ACC112 (cell line): ENCODE measurements around the gene TMSB4Y.

Experiments used
- H2AFZ ChIP-seq: fragments of 200-600 bp; sonication (generic); one replicate; pipeline ENCODE4 v1.6.0; 2017; ENCODE audit warnings: antibody characterized with exemption, low read length; ENCODE audit not compliant: unreplicated experiment
- H3K27ac ChIP-seq: fragments of 200-600 bp; sonication (generic); 2 replicates; pipeline ENCODE4 v1.5.1; 2014; ENCODE audit warnings: low read depth, mild to moderate bottlenecking, antibody characterized with exemption, low read length, moderate library complexity
- H3K27me3 ChIP-seq: fragments of 200-600 bp; sonication (generic); 2 replicates; pipeline ENCODE4 v1.6.1; 2014; ENCODE audit warnings: mild to moderate bottlenecking, antibody characterized with exemption, low read length, moderate library complexity, mixed read lengths; ENCODE audit not compliant: insufficient read depth
- H3K36me3 ChIP-seq: fragments of 200-600 bp; sonication (generic); 2 replicates; pipeline ENCODE4 v1.6.1; 2016; ENCODE audit warnings: mild to moderate bottlenecking, antibody characterized with exemption, low read length, moderate library complexity, mixed read lengths; ENCODE audit not compliant: insufficient read depth
- H3K4me1 ChIP-seq: fragments of 200-600 bp; sonication (generic); one replicate; pipeline ENCODE4 v1.6.1; 2016; ENCODE audit warnings: low read length, mixed read lengths; ENCODE audit not compliant: insufficient read depth, unreplicated experiment, control insufficient read depth
- H3K4me3 ChIP-seq: fragments of 200-600 bp; sonication (generic); 2 replicates; pipeline ENCODE4 v1.5.1; 2014; ENCODE audit warnings: mild to moderate bottlenecking, low read depth, low read length
- H3K79me2 ChIP-seq: fragments of 200-600 bp; sonication (generic); one replicate; pipeline ENCODE4 v1.6.0; 2016; ENCODE audit warnings: low read length; ENCODE audit not compliant: control insufficient read depth, unreplicated experiment, insufficient read depth

Gene TMSB4Y

DNA sequence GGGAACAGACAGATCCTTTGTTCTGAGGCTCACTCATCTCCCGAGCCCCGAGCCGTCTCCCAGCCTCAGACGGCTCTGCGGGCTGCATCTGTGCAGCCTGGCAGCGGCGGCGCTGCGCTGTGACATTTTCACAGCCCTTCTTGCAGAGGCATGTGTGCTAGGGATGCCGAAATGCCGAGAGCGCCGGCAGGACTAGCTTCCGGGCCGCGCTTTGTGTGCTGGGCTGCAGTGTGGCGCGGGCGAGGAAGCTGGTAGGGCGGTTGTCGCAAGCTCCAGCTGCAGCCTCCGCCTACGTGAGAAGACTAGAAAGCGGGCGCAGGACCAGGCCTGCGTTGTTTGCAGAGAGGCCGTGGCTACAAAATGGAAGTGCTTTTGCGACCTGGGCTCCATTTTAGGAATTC, at the start of gene TMSB4Y:
Gene TMSB4Y, plus strand, starts transcription at position 332 of the 401 bp plus-strand sequence.
- H3K36me3 ChIP-seq, result no peaks in the 10 kb centered on the region
- H3K27me3 ChIP-seq, result no peaks in the 10 kb centered on the region
- H3K27ac ChIP-seq, result peak within 1 kb of the TSS; percentile 84
- H3K4me3 ChIP-seq, result peak within 1 kb of the TSS; percentile 83
- H3K79me2 ChIP-seq, result no peaks in the 10 kb centered on the region
- no peaks in the 10 kb centered on the region for H3K4me1 ChIP-seq
- peak within 1 kb of the TSS; percentile 99 for H2AFZ ChIP-seq

DNA sequence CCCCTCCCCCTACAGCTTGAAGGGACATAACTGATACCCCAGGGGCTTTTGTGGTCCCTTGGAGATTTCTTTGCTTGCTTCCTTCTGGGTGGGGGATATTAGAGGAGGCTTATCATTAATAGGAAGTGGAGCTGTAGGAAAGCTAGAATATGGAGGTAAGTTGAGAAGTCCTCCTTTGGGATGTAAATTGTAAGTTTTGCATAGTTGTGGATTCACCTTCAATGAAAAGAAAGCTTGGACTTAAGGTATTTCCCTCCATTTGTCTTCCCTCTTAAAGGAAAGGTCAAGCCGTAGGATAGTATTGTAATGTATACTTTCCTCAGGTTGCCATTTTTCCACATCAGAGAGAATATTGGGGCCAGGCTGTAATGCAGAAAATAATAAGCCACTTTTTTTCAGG, 39.5 kb upstream of the TMSB4Y start:
- Histone ChIP-seq H2AFZ (no peak overlapping the region), H3K27ac (no peak overlapping the region), H3K79me2 (no peaks in the 10 kb centered on the region), H3K4me1 (no peaks in the 10 kb centered on the region), H3K36me3 (no peaks in the 10 kb centered on the region), H3K27me3 (no peaks in the 10 kb centered on the region), H3K4me3 (no peak overlapping the region)

DNA sequence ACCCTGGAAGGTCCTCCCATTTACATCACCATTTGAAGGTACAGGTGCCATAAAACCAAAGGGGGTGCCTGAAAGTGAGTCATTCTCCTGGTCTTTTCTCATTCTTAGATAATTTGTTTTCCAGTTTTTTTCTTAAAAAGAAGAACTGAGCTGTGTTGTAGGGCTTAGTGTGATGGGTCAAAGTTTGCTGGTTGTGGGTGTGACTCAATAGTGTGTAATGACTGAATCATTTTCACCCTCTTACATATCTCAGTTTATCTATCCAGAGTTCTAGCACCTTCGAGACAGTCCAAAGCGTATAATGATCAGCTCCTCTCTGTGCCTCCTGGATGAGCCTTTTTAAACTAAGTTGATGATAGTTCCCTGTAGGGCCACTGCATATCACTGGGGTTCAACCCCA, 32.6 kb upstream of the TMSB4Y start:
- H3K36me3 ChIP-seq, result no peaks in the 10 kb centered on the region
- H3K4me1 ChIP-seq, result no peaks in the 10 kb centered on the region

DNA sequence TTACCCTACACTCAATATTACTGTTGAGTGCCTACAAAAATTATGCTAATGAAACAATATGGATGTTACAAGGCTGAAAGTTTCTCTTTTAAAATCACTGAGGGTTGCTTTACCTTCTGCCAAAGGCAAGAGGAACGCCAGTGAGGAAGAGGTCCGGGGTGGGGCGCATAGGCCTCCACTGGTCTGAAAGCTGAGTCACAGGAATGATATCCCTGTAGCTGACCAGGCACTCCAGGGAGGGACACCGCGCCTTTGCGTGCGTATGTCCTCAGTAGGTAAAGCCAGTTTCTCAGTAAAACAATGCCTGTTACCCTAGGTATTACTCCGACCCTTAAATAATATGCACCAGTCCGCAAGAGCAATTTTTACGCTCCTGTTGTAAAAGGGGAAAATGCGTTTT, 1.4 kb upstream of the TMSB4Y start:
- no peaks in the 10 kb centered on the region for H3K27me3 ChIP-seq
- H3K36me3 ChIP-seq, result no peaks in the 10 kb centered on the region
- no peak overlapping the region for H3K27ac ChIP-seq
- no peak overlapping the region for H2AFZ ChIP-seq
- H3K4me1 ChIP-seq, result no peaks in the 10 kb centered on the region
- H3K4me3 ChIP-seq, result no peak overlapping the region
- no peaks in the 10 kb centered on the region for H3K79me2 ChIP-seq

More for the DNA sequence above, 32.6 kb upstream of the TMSB4Y start:
- no peak overlapping the region for H2AFZ ChIP-seq
- H3K27ac ChIP-seq, result no peak overlapping the region
- H3K4me3 ChIP-seq, result no peak overlapping the region
- H3K79me2 ChIP-seq, result no peaks in the 10 kb centered on the region
- H3K27me3 ChIP-seq, result no peaks in the 10 kb centered on the region

DNA sequence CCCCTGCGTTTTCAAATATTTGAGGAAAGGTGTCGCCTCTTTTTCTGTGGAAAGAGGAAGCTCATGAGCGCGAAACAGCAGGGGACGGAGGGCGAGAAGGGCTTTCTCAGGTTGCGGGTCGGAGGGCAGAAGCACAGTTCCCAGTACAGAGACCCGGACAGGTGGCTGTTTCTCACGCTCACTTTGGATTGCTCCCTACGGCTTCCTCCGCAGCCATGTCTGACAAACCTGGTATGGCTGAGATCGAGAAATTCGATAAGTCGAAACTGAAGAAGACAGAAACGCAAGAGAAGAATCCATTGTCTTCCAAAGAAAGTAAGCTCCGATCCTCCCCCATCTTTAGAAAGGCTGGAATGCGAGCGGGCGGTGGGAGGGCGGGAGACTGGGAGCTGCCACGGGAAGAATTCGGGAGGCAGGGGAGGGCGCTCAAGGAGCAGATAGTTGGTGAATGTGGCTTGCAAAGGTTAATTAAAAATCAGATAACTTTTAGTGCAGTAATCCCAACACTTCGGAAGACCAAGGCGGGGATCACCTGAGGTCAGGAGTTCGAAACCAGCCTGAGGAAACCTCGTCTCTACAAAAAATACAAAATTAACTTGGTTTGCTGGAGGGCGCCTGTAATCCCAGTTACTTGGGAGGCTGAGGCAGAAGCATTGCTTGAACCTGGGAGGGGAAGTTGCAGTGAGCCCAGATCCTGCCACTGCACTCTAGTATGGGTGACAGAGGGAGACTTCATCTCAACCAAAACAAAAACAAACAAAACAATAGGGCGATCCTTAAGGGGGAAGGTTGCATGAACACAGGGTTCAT, 627 bp downstream of the TMSB4Y start:
- Histone ChIP-seq H3K4me1 (no peaks in the 10 kb centered on the region), H3K36me3 (no peaks in the 10 kb centered on the region), H3K4me3 (peak overlapping the region; percentile 83), H2AFZ (peak overlapping the region; percentile 99), H3K27ac (peak overlapping the region; percentile 84), H3K79me2 (no peaks in the 10 kb centered on the region), H3K27me3 (no peaks in the 10 kb centered on the region)

DNA sequence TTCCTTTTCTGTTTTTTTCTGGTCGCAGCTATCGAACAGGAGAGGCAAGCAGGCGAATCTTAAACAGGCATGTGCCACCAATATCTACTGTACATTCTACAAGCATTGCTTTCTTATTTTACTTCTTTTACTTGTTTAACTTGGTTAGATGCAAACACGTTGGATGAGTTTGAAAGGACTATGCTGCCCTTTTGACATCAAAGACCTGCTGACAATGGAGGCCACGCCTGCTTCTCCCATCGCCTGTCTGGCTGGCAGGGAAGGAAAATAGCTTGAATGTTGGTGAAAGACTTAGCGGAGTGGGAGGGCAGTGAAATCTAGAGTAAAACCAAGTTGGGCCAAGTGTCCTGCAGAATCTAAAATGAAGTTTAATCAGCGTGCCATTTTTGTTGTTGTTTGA, 1.5 kb downstream of the TMSB4Y start:
- peak overlapping the region; percentile 99 for H2AFZ ChIP-seq
- H3K4me1 ChIP-seq, result no peaks in the 10 kb centered on the region
- no peaks in the 10 kb centered on the region for H3K79me2 ChIP-seq
- H3K4me3 ChIP-seq, result peak overlapping the region; percentile 83
- no peaks in the 10 kb centered on the region for H3K27me3 ChIP-seq
- H3K36me3 ChIP-seq, result no peaks in the 10 kb centered on the region
- H3K27ac ChIP-seq, result no peak overlapping the region

DNA sequence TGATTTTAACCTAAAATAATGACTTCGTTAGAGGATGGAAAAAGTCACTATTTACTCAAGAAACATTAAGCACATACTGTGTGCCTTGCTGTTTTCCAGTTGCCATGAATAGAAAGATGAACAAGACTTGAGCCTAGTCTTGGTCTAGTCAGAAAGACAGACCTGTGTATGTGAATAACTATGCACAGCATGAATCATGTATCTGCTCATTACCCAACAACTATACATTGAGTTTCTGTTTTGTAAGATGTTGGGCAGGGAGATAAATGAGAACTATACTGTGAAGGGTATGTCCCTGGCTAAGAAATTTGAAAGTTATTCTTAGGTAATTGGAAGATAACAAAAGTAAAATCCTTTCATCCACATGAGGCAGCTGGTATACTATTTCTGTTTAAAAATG, 4.3 kb downstream of the TMSB4Y start:
- H3K4me3 ChIP-seq, result no peak overlapping the region
- H2AFZ ChIP-seq, result no peak overlapping the region
- H3K27ac ChIP-seq, result no peak overlapping the region
- no peaks in the 10 kb centered on the region for H3K36me3 ChIP-seq
- no peaks in the 10 kb centered on the region for H3K27me3 ChIP-seq
- H3K4me1 ChIP-seq, result no peaks in the 10 kb centered on the region
- no peaks in the 10 kb centered on the region for H3K79me2 ChIP-seq

DNA sequence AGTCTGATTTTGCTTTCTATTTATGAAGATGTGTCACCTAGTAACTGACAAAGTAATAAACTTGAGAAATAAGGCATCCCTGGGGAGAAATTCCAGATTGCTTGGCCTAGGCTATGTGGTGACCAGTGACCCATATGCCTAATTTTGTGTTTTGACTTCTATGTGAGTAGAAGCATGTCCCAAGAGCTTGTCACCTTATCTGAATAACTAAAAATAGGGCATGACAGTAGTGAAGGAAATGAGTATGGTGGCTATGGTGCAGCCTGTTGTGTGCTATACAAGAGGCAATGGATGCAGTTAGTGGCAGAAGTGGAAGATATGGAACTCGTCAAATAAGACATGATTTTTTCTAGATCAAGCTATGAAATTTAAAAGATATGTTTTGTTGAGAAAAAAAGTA, 15.3 kb downstream of the TMSB4Y start:
- H3K79me2 ChIP-seq, result no peaks in the 10 kb centered on the region
- no peaks in the 10 kb centered on the region for H3K27me3 ChIP-seq
- no peak overlapping the region for H2AFZ ChIP-seq
- H3K4me1 ChIP-seq, result no peaks in the 10 kb centered on the region
- no peak overlapping the region for H3K27ac ChIP-seq
- no peaks in the 10 kb centered on the region for H3K36me3 ChIP-seq
- H3K4me3 ChIP-seq, result no peak overlapping the region

DNA sequence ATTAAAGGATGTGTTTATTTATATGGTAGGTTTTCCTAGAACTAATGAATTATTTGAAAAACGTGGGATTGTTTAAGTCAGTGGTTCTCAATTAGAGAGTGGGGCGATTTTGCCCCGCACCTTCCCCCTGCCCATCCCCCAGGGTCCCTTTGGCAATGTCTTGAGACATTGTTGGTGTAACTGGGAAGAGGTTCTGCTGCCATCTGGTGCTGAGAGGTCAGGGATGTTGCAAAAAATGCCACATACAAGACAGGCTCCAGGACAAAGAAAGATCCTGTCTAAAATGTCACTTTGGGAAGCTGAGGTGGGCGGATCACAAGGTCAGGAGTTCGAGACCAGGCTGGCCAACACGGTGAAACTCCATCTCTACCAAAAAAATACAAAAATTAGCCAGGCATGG, 25.8 kb downstream of the TMSB4Y start:
- no peak overlapping the region for H3K27ac ChIP-seq

DNA sequence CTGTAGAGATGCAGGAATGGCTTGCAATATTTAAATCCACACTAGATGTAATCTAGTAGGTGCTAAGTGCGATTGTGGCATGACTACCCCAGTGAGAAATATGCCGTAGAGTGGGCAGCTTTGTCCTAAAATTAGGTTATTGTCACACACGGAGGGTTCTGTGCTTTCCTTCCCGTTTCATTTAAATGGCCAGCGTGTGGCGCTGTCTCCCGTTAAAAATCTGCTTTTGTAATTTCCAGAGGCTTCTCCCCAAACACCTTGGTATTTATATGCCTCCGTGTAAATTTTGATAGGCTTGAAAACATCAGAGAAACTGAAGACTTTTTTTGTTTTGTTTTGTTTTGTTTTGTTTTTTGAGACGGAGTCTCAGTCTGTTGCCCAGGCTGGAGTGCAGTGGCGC, 34.9 kb downstream of the TMSB4Y start:
- Histone ChIP-seq H3K36me3 (no peaks in the 10 kb centered on the region), H2AFZ (no peak overlapping the region), H3K4me3 (no peak overlapping the region), H3K27ac (no peak overlapping the region), H3K79me2 (no peaks in the 10 kb centered on the region), H3K4me1 (no peaks in the 10 kb centered on the region), H3K27me3 (no peaks in the 10 kb centered on the region)

More for the DNA sequence above, 25.8 kb downstream of the TMSB4Y start:
- Histone ChIP-seq H3K36me3 (no peaks in the 10 kb centered on the region), H3K4me3 (no peak overlapping the region), H3K27me3 (no peaks in the 10 kb centered on the region), H3K79me2 (no peaks in the 10 kb centered on the region), H3K4me1 (no peaks in the 10 kb centered on the region), H2AFZ (no peak overlapping the region)

DNA sequence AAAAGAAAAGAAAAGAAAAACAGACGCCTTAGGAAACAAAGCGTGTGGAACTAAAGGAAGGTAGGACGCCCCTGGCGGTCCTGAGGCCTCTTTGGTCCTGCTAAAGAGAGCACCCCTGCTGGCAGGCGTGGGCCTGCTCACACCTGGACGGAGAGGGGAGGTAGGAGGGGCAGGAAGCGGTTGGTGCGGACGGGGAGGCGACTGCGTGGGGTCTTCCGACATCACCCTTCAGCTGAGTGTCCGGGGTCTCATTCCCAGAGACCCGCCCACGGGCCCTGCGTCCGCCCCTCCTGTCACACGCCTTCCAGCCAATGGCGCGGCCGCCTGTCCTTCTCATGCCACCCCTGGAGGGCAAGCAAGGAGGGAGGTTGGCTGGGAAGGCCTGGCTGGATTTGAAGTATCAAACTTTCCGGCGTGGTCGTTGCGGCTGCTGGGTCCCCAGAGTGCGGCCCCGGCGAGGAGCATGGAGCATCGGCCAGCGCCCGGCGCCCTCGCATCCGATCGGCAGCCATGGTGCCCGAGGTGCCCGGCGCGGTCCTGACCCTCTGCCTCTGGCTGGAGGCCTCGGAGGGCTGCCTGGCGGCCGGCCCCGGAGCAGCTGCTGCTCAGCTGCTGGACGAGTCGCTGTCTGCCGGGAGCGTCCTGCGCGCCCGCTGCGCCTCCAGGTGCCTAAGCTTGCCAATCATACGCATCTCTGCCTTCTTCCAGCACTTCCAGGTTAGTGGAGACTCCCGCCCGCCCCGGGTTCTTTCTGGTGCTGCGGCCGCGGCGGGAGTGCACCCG, 47.8 kb downstream of the TMSB4Y start:
- no peaks in the 10 kb centered on the region for H3K79me2 ChIP-seq
- no peaks in the 10 kb centered on the region for H3K36me3 ChIP-seq
- H2AFZ ChIP-seq, result no peak overlapping the region
- no peak overlapping the region for H3K27ac ChIP-seq
- no peaks in the 10 kb centered on the region for H3K4me1 ChIP-seq
- no peak overlapping the region for H3K4me3 ChIP-seq
- no peaks in the 10 kb centered on the region for H3K27me3 ChIP-seq
